Endothelial cell of hepatic sinusoid (primary cell): ENCODE data around the gene LTB4R.

Source experiments
- in situ Hi-C: cut with HindIII; loops from 2 replicates; pipeline ENCODE4 v1.10.0; 2017; ENCODE audit warnings: low sequenced_read_pairs

LTB4R gene

GRCh38 chr14:24365600-24366412 lies 54.5 kb downstream of the LTB4R start:
- in situ Hi-C loops = loop anchor here (5.0 kb wide), 1 partner anchor 51 kb away; no protein-coding TSS in a partner anchor

DNA sequence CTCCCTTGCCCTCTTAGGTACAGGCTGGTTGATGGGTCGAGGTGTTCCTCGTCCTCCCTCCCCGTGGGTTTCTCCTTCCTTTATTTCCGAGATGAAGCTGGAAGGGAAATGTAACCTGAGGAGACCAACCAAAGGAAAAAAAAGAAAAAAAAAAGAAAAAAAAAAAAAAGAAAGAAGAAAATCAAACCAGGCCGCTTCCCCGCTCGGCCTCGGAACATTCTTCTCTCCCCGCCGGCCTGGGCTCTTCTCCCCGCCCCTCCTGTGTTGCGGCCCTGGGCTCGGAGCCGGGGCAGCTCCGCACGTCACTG lies 55.1 kb downstream of the LTB4R start:
- in situ Hi-C loops = loop anchor here (5.0 kb wide), 1 partner anchor 51 kb away; no protein-coding TSS in a partner anchor

DNA sequence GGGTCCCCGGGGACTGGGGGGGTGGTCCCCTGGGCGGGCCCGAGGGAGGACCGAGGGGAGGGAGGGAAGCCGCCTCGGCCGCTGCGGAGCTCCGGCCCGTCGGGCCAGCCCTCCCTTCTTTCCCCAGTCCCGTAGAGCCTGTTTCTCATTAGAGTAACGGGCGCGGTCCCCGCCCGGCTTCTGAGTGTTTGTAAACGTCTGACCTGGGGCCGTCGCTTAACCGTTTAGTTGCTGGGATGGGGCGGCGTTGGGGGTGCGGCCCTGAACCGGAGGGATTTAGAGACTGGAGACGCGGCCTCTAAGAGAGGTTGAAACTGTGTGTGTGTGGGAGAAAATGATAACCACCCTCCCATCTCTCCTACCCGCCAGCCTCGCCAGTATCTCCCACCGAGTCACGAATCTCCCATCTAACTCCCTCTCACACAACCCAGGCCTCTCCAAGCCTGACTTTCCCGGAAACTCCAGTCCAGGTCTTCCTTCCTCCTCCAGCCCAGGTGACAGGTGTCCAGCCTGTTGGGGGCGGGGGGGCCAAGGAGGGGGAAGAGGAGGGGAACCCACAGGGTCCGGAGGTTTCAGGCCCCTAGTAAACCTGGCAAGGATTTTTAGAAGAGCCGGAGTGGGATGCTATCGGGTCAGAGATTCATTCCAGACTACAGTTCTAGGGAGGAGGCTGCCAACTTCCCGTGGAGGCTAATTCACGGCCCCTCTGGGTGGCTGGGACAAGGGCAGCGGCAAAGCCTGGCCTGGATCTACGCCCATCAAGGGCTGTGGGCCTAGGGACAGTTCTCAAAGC lies 55.6 kb downstream of the LTB4R start:
- in situ Hi-C loops = loop anchor here (5.0 kb wide), 1 partner anchor 50 kb away; no protein-coding TSS in a partner anchor
